NB4 (cell line): ENCODE measurements around the gene PRUNE2.

Experiments
- DNase-seq: peaks from one replicate; pipeline ENCODE4 v3.0.0; 2010; ENCODE audit warnings: low read depth
- H3K4me3 ChIP-seq: one replicate; pipeline ENCODE4 v1.5.1; 2011; ENCODE audit warnings: mild to moderate bottlenecking, low read depth, low read length, moderate library complexity
- CTCF ChIP-seq: IDR thresholded peaks from one replicate; pipeline ENCODE4 v1.5.1; 2012; ENCODE audit warnings: low read depth, low read length
- MAX ChIP-seq: IDR thresholded peaks from 2 replicates; pipeline ENCODE4 v1.6.1; 2011; ENCODE audit warnings: low read depth, low read length
- MYC ChIP-seq: IDR thresholded peaks from 2 replicates; pipeline ENCODE4 v1.6.1; 2011; ENCODE audit warnings: low read depth, low read length
- POLR2A ChIP-seq: IDR thresholded peaks from 2 replicates; pipeline ENCODE4 v1.6.1; 2011; ENCODE audit warnings: mild to moderate bottlenecking; ENCODE audit not compliant: insufficient read length; ENCODE audit errors: extremely low read depth

Gene PRUNE2

GRCh38 chr9:76904661-76905457, 1.1 kb downstream of the PRUNE2 start:
- DNase-seq, result no peak
- TF ChIP-seq MAX, result no peak
- no peak for TF ChIP-seq CTCF
- no peak for TF ChIP-seq POLR2A
- TF ChIP-seq MYC, result no peak
- no peak overlapping the region for H3K4me3 ChIP-seq

- H3K4me3 ChIP-seq, result no peak overlapping the region
- DNase-seq, result no peak
- TF ChIP-seq MYC (no peak), CTCF (no peak)
Observed at GRCh38 chr9:76902395-76902794, 3.5 kb downstream of the PRUNE2 start.

- no peak overlapping the region for H3K4me3 ChIP-seq
- TF ChIP-seq CTCF (no peak), MYC (no peak), MAX (no peak), POLR2A (no peak)
- DNase-seq, result no peak
Observed at GRCh38 chr9:76901801-76902200, 4.1 kb downstream of the PRUNE2 start.

- TF ChIP-seq CTCF, result no peak
- no peak for TF ChIP-seq MAX
- no peak for TF ChIP-seq MYC
- TF ChIP-seq POLR2A, result no peak
- no peak overlapping the region for H3K4me3 ChIP-seq
- DNase-seq, result no peak
Observed at GRCh38 chr9:76900884-76901440, 5.0 kb downstream of the PRUNE2 start.

- no peak for DNase-seq
- no peak for TF ChIP-seq MYC
- no peak for TF ChIP-seq CTCF
- TF ChIP-seq POLR2A, result no peak
- TF ChIP-seq MAX, result no peak
- no peak overlapping the region for H3K4me3 ChIP-seq
Observed at GRCh38 chr9:76898786-76899185, 7.1 kb downstream of the PRUNE2 start.
